ENCODE measurements around the gene ALDH16A1. TPM values are rescaled to one million over a fixed set of nuclear protein-coding genes. Genes with fewer than 3 reads are reported as not detected.

ALDH16A1 gene
- total RNA-seq, 4 donors from 2014 or later = 33.9 to 70.5 (median 63.5) TPM

DNA sequence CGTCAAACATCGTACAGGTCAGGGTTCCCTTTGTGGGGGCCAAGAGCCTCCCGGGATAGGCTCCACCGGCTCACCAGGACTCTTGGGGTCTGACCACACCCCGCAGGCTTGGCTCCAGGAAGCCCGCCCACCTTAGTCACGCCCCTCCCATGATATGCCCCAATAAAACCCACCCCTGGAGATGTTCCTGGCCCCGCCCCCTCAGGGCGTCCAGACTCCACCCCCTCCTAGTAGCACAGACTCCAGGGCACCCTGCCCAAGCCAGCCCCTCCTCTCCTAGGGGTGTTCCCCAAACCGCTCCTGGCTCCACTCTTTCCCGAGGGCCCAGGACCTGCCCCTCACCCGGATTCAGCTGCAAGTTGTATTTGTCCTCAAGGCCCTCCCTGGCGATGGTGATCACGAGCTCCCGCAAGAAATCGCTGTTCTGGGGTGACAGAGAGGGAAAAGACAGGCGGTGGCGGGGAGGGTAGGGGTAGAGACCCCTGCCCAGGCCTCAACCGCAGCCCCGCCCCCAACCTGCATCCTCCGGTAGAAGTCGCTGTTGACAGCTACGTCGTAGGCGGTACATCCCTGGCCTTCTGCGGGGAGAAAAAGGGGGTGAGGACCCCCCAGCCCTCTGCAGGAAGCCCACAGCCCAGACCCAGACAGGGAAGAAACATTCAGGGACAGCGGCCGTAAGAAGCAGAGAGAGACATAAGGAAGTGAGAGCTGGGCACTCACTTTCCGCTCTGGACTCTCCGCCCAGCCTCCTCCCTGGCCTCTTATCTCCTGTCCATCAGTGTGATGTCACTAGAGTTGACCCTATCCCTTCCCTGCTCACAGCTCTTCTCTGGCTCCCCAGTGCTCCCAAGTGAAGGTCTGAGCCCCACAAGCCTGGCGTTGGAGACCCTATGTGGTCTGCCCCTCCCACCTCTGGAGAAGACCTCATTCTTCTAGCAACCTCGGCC lies 5.3 kb upstream of the ALDH16A1 start:
- peak overlapping the region in 1 of 4 donors; percentile 15 for H3K27ac ChIP-seq

DNA sequence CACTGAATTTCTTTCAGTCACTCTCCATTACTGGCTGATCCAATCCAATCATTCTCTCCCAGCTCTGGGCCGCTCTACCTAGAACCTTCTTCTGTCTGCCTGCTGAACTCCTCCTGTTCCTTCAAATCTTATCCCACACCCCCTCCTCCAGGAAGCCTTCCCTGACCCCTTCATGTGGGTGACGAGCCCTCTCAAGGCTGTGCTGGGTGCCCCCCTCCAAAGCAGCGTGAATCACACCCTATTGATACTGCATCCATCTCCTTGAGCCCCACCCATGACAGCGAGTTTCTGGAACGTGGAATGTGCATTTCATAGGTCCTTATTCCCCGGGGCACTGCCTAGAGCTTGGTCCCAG lies 4.6 kb upstream of the ALDH16A1 start:
- Histone ChIP-seq H3K27ac (no peak overlapping the region), H3K9me3 (no peaks in the 10 kb centered on the region), H3K27me3 (no peaks in the 10 kb centered on the region), H3K4me3 (no peak overlapping the region), H3K36me3 (peaks cover 0 to 44% (median 5%) of the 10 kb centered on the region in 3 donors), H3K4me1 (peaks cover 0 to 45% (median 4%) of the 10 kb centered on the region in 4 donors)
- no peak for DNase-seq (ENCODE audit: low spot score in 2 of 2)
- TF ChIP-seq POLR2A (IDR thresholded peaks at IDR 0.05) = no peak
- TF ChIP-seq EP300 (IDR thresholded peaks at IDR 0.05) = no peak
- TF ChIP-seq, protein P1, sequence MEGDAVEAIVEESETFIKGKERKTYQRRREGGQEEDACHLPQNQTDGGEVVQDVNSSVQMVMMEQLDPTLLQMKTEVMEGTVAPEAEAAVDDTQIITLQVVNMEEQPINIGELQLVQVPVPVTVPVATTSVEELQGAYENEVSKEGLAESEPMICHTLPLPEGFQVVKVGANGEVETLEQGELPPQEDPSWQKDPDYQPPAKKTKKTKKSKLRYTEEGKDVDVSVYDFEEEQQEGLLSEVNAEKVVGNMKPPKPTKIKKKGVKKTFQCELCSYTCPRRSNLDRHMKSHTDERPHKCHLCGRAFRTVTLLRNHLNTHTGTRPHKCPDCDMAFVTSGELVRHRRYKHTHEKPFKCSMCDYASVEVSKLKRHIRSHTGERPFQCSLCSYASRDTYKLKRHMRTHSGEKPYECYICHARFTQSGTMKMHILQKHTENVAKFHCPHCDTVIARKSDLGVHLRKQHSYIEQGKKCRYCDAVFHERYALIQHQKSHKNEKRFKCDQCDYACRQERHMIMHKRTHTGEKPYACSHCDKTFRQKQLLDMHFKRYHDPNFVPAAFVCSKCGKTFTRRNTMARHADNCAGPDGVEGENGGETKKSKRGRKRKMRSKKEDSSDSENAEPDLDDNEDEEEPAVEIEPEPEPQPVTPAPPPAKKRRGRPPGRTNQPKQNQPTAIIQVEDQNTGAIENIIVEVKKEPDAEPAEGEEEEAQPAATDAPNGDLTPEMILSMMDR (IDR thresholded peaks at IDR 0.05) = no peak
- WGBS, 2 donors = 94% methylated on average over 6 of the region's 6 CpGs

More for the DNA sequence above, 5.3 kb upstream of the ALDH16A1 start:
- DNase-seq (ENCODE audit: low spot score in 2 of 2) = no peak
- no peaks in the 10 kb centered on the region for H3K9me3 ChIP-seq
- WGBS, 2 donors = 59 to 66% methylated on average over 26 to 30 of the region's 32 CpGs
- no peaks in the 10 kb centered on the region for H3K27me3 ChIP-seq
- TF ChIP-seq POLR2A (IDR thresholded peaks at IDR 0.05) = no peak
- TF ChIP-seq, protein P1 (IDR thresholded peaks at IDR 0.05) = no peak
- TF ChIP-seq EP300 (IDR thresholded peaks at IDR 0.05) = no peak
- peaks cover 0 to 44% (median 5%) of the 10 kb centered on the region in 3 donors for H3K36me3 ChIP-seq
- no peak overlapping the region for H3K4me3 ChIP-seq
- H3K4me1 ChIP-seq = peaks cover 0 to 50% (median 4%) of the 10 kb centered on the region in 4 donors

- 79 to 85% methylated on average over 7 of the region's 7 CpGs for WGBS, 2 donors
- Histone ChIP-seq H3K4me1 (peaks cover 0 to 57% (median 13%) of the 10 kb centered on the region in 4 donors), H3K36me3 (peaks cover 0 to 44% (median 5%) of the 10 kb centered on the region in 3 donors), H3K27ac (peak overlapping the region in 1 of 4 donors; percentile 90), H3K4me3 (peak overlapping the region in 2 of 4 donors; percentile 86 to 92), H3K27me3 (no peaks in the 10 kb centered on the region), H3K9me3 (no peaks in the 10 kb centered on the region)
- no peak for DNase-seq (ENCODE audit: low spot score in 2 of 2)
- TF ChIP-seq, protein P1 (IDR thresholded peaks at IDR 0.05) = no peak
- TF ChIP-seq POLR2A (IDR thresholded peaks at IDR 0.05) (no peak), EP300 (IDR thresholded peaks at IDR 0.05) (no peak)
Measured at GRCh38 chr19:49450405-49450804, 2.6 kb upstream of the ALDH16A1 start.

DNA sequence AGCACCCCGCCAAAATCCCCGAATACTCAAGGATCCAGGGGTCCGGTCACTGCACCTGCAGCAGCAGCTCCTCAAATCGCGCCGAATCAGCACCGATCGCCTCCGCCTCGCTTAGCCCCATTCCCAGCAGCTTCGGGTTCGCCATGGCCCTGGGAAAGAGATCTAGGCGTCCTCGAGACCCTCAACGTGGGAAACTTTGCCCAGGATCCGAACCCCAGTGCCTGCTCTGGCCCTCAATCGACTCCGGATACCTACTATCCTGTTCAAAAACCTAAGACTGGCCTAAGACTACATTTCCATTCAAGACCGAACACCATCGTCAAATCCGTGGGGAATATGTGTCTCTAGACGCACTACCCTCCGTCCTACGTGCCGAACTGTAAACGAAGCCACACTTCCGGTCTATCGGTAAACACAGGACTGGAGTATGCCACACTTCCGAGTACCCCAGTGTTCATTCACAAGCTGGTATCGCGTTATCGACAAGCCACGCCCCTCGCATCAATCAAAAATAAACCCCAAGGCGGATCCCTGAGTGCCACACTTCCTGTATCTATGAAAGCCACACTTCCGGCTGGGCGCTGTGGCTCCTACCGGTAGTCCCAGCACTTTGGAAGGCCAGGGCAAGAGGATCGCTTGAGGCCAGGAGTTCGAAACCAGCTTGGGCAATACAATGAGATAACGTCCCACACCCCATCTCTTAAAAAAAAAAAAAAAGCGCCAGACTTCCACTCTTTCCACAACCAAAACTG lies 1.4 kb upstream of the ALDH16A1 start, which contains the start of gene PIH1D1:
Gene PIH1D1, minus strand, starts transcription at position 385 of the 752 bp plus-strand sequence. Its CDS starts 240 bp downstream, at position 145.
- Histone ChIP-seq H3K27ac (peak within 1 kb of the TSS; percentile 90 to 99 (median 94)), H3K36me3 (peaks cover 0 to 36% (median 5%) of the 10 kb centered on the region in 3 donors), H3K4me1 (peaks cover 0 to 69% (median 13%) of the 10 kb centered on the region in 4 donors), H3K4me3 (peak within 1 kb of the TSS; percentile 56 to 92 (median 78)), H3K27me3 (no peaks in the 10 kb centered on the region), H3K9me3 (no peaks in the 10 kb centered on the region)
- 1% methylated on average over 42 of the region's 42 CpGs for WGBS, 2 donors
- peak in 1 of 2 donors; percentile 94 for TF ChIP-seq EP300 (IDR thresholded peaks at IDR 0.05)
- peak in 1 of 2 donors; percentile 54 for TF ChIP-seq POLR2A (IDR thresholded peaks at IDR 0.05)
- TF ChIP-seq, protein P1 (IDR thresholded peaks at IDR 0.05) = peak in 3 of 5 experiments; percentile 16 to 35 (median 21)
- DNase-seq (ENCODE audit: low spot score in 2 of 2) = peak; percentile 96 to 99
